Activated B cell treated with CpG ODN at 0.5 μM for 24 hours (primary cell): ENCODE data around the gene C1orf210. TPM values are rescaled to one million over a fixed set of nuclear protein-coding genes. Genes with fewer than 3 reads are reported as not detected.

ENCODE experiments used
- ATAC-seq: fragments of 200-7000 bp; cut with Tn5 transposase; one replicate; pipeline ENCODE4 v1.10.0; 2021; ENCODE audit warnings: low read depth, mild to moderate bottlenecking, moderate library complexity
- CTCF ChIA-PET: fragments of 350-600 bp; sonication (Branson Sonifier 250); formaldehyde crosslinking; loops from one replicate; lab custom pipeline; 2021; ENCODE audit warnings: antibody characterized with exemption; lab: Charles Lee
- POLR2A ChIA-PET: fragments of 350-600 bp; sonication (Branson Sonifier 250); formaldehyde crosslinking; loops from one replicate; lab custom pipeline; 2021; ENCODE audit warnings: antibody characterized with exemption; lab: Charles Lee
- DNase-seq: peaks from one replicate; pipeline ENCODE4 v3.0.0; 2022
- H3K27ac Mint-ChIP-seq: one replicate; pipeline ENCODE4 v1.8.0; 2020; ENCODE audit warnings: mixed read lengths
- H3K27me3 Mint-ChIP-seq: one replicate; pipeline ENCODE4 v1.8.0; 2021; ENCODE audit warnings: mixed read lengths
- H3K36me3 Mint-ChIP-seq: one replicate; pipeline ENCODE4 v1.8.0; 2021; ENCODE audit warnings: low read depth, mixed read lengths
- H3K4me1 Mint-ChIP-seq: one replicate; pipeline ENCODE4 v1.8.0; 2021; ENCODE audit warnings: mixed read lengths
- H3K4me3 Mint-ChIP-seq: one replicate; pipeline ENCODE4 v1.8.0; 2020; ENCODE audit warnings: mild to moderate bottlenecking, mixed read lengths
- H3K9me3 Mint-ChIP-seq: one replicate; pipeline ENCODE4 v1.8.0; 2020; ENCODE audit warnings: mixed read lengths
- CTCF ChIP-seq: fragments of 200-600 bp; IDR thresholded peaks from one replicate; pipeline ENCODE4 v1.8.0; 2022; ENCODE audit warnings: antibody characterized with exemption, mild to moderate bottlenecking
- intact Hi-C: fragments of 100-400 bp; cut with micrococcal nuclease; formaldehyde crosslinking; loops from one replicate; pipeline ENCODE4 v1.15.1; 2024
- total RNA-seq: library from RNA; stranded (reverse); gene quantifications from 2 replicates; pipeline ENCODE4 v1.2.3, GENCODE V29; 2022

Gene C1orf210
- total RNA-seq, 1 donor from 2014 or later, result not detected

GRCh38 chr1:43293176-43293575 is 7.8 kb upstream of the C1orf210 start:
- Mint-ChIP-seq H3K4me3 (no peak overlapping the region), H3K36me3 (no peaks in the 10 kb centered on the region), H3K27me3 (no peaks in the 10 kb centered on the region), H3K9me3 (no peaks in the 10 kb centered on the region), H3K4me1 (no peaks in the 10 kb centered on the region), H3K27ac (no peak overlapping the region)
- DNase-seq (no peak), ATAC-seq (no peak)
- ChIA-PET CTCF (no interaction called here), POLR2A (no interaction called here)
- intact Hi-C loops, result no loop called here
- TF ChIP-seq CTCF, result no peak

GRCh38 chr1:43292679-43293078 is 7.3 kb upstream of the C1orf210 start:
- ChIA-PET CTCF (no interaction called here), POLR2A (interaction anchor here (0.7 kb wide), 1 partner anchor 1737 kb away, joined by 5 read pairs; no protein-coding TSS in a partner anchor)
- no peak for DNase-seq
- H3K27me3 Mint-ChIP-seq, result no peaks in the 10 kb centered on the region
- H3K36me3 Mint-ChIP-seq, result no peaks in the 10 kb centered on the region
- H3K9me3 Mint-ChIP-seq, result no peaks in the 10 kb centered on the region
- no peaks in the 10 kb centered on the region for H3K4me1 Mint-ChIP-seq
- TF ChIP-seq CTCF, result no peak
- intact Hi-C loops, result no loop called here
- ATAC-seq, result no peak
- H3K4me3 Mint-ChIP-seq, result no peak overlapping the region
- no peak overlapping the region for H3K27ac Mint-ChIP-seq

- no peak overlapping the region for H3K27ac Mint-ChIP-seq
- no peak for TF ChIP-seq CTCF
- POLR2A ChIA-PET, result interaction anchor here (0.7 kb wide), 1 partner anchor 1737 kb away, joined by 5 read pairs; no protein-coding TSS in a partner anchor
- H3K9me3 Mint-ChIP-seq, result no peaks in the 10 kb centered on the region
- H3K4me3 Mint-ChIP-seq, result no peak overlapping the region
- no peaks in the 10 kb centered on the region for H3K36me3 Mint-ChIP-seq
- ATAC-seq (no peak), DNase-seq (no peak)
- H3K27me3 Mint-ChIP-seq, result peaks cover 2% of the 10 kb centered on the region
- CTCF ChIA-PET, result no interaction called here
- H3K4me1 Mint-ChIP-seq, result no peaks in the 10 kb centered on the region
- intact Hi-C loops, result no loop called here
These were observed 6.8 kb upstream of the C1orf210 start for GRCh38 chr1:43292216-43292615.

- intact Hi-C loops, result no loop called here
- POLR2A ChIA-PET, result interaction anchor here (0.9 kb wide), 1 partner anchor 100 kb away, joined by 3 read pairs; no protein-coding TSS in a partner anchor
- CTCF ChIA-PET, result interaction anchor here (0.6 kb wide), 1 partner anchor 474 kb away, joined by 3 read pairs; no protein-coding TSS in a partner anchor
- peaks cover 12% of the 10 kb centered on the region for H3K27me3 Mint-ChIP-seq
- no peak overlapping the region for H3K27ac Mint-ChIP-seq
- no peaks in the 10 kb centered on the region for H3K4me1 Mint-ChIP-seq
- DNase-seq, result no peak
- no peak overlapping the region for H3K4me3 Mint-ChIP-seq
- H3K9me3 Mint-ChIP-seq, result no peaks in the 10 kb centered on the region
- TF ChIP-seq CTCF, result no peak
- no peak for ATAC-seq
- H3K36me3 Mint-ChIP-seq, result no peaks in the 10 kb centered on the region
These were observed 3.7 kb upstream of the C1orf210 start for GRCh38 chr1:43288785-43289706.
